ENCODE results near the gene TBC1D22B. TPM values are rescaled to one million over a fixed set of nuclear protein-coding genes. Genes with fewer than 3 reads are reported as not detected.

The TBC1D22B gene
- total and polyA plus RNA-seq, 2 donors from 2014 or later: 9.7 to 12.8 TPM

GRCh38 chr6:37237789-37238188 is 19.8 kb upstream of the TBC1D22B start:
- FAIRE-seq (no peak), DNase-seq (no peak)
- H3K9me3 ChIP-seq (ENCODE audit: control insufficient read depth in 2 of 3, insufficient read depth in 1 of 3, low read length in 3 of 3): no peaks in the 10 kb centered on the region
- H3K27me3 ChIP-seq (ENCODE audit: control insufficient read depth, insufficient read depth, low read length): no peaks in the 10 kb centered on the region
- intact Hi-C loops (cut with DNase I): no loop called here
- H3K36me3 ChIP-seq (ENCODE audit: control insufficient read depth in 2 of 3, insufficient read depth in 3 of 3, low read length in 3 of 3): no peaks in the 10 kb centered on the region
- no peak overlapping the region for H3K27ac ChIP-seq (ENCODE audit: low read depth in 2 of 2, low read length in 2 of 2)
- peaks cover 0 to 9% (median 0%) of the 10 kb centered on the region in 3 donors for H3K4me1 ChIP-seq (ENCODE audit: control insufficient read depth in 2 of 3, insufficient read depth in 2 of 3, low read depth in 1 of 3, low read length in 3 of 3)
- TF ChIP-seq CTCF (IDR thresholded peaks at IDR 0.05; ENCODE audit: borderline replicate concordance, extremely low read depth, insufficient read depth): no peak
- no peak overlapping the region for H3K9ac ChIP-seq (ENCODE audit: low read length in 3 of 3)
- H3K4me3 ChIP-seq (ENCODE audit: low read length in 3 of 3): no peak overlapping the region

GRCh38 chr6:37238381-37238780 is 19.2 kb upstream of the TBC1D22B start:
- Histone ChIP-seq H3K9ac (ENCODE audit: low read length in 3 of 3) (no peak overlapping the region), H3K36me3 (ENCODE audit: control insufficient read depth in 2 of 3, insufficient read depth in 3 of 3, low read length in 3 of 3) (no peaks in the 10 kb centered on the region), H3K9me3 (ENCODE audit: control insufficient read depth in 2 of 3, insufficient read depth in 1 of 3, low read length in 3 of 3) (no peaks in the 10 kb centered on the region), H3K27ac (ENCODE audit: low read depth in 2 of 2, low read length in 2 of 2) (no peak overlapping the region), H3K4me3 (ENCODE audit: low read length in 3 of 3) (no peak overlapping the region), H3K27me3 (ENCODE audit: control insufficient read depth, insufficient read depth, low read length) (no peaks in the 10 kb centered on the region), H3K4me1 (ENCODE audit: control insufficient read depth in 2 of 3, insufficient read depth in 2 of 3, low read depth in 1 of 3, low read length in 3 of 3) (peaks cover 0 to 15% (median 0%) of the 10 kb centered on the region in 3 donors)
- TF ChIP-seq CTCF (IDR thresholded peaks at IDR 0.05; ENCODE audit: borderline replicate concordance, extremely low read depth, insufficient read depth): no peak
- FAIRE-seq (no peak), DNase-seq (no peak)
- intact Hi-C loops (cut with DNase I): no loop called here

GRCh38 chr6:37239526-37239925 is 18.0 kb upstream of the TBC1D22B start:
- Histone ChIP-seq H3K4me3 (ENCODE audit: low read length in 3 of 3) (no peak overlapping the region), H3K36me3 (ENCODE audit: control insufficient read depth in 2 of 3, insufficient read depth in 3 of 3, low read length in 3 of 3) (no peaks in the 10 kb centered on the region), H3K27ac (ENCODE audit: low read depth in 2 of 2, low read length in 2 of 2) (peak overlapping the region; percentile 26 to 66), H3K9ac (ENCODE audit: low read length in 3 of 3) (no peak overlapping the region), H3K9me3 (ENCODE audit: control insufficient read depth in 2 of 3, insufficient read depth in 1 of 3, low read length in 3 of 3) (no peaks in the 10 kb centered on the region), H3K27me3 (ENCODE audit: control insufficient read depth, insufficient read depth, low read length) (no peaks in the 10 kb centered on the region), H3K4me1 (ENCODE audit: control insufficient read depth in 2 of 3, insufficient read depth in 2 of 3, low read depth in 1 of 3, low read length in 3 of 3) (peaks cover 0 to 26% (median 4%) of the 10 kb centered on the region in 3 donors)
- intact Hi-C loops (cut with DNase I): no loop called here
- no peak for FAIRE-seq
- DNase-seq: no peak
- TF ChIP-seq CTCF (IDR thresholded peaks at IDR 0.05; ENCODE audit: borderline replicate concordance, extremely low read depth, insufficient read depth): no peak
